B cell (primary cell): Measurements from ENCODE around the gene PPARG.

Experiments used
- EZH2 ChIP-seq: IDR thresholded peaks from 2 replicates; pipeline ENCODE4 v1.6.1; 2012; ENCODE audit warnings: borderline replicate concordance, low read depth, mild to moderate bottlenecking, moderate library complexity, low read length; ENCODE audit not compliant: insufficient read depth, poor library complexity, severe bottlenecking
- TF ChIP-seq, protein P1 (sequence below): fragments of 200-600 bp; IDR thresholded peaks from one replicate; pipeline ENCODE4 v1.8.0; 2022; ENCODE audit warnings: antibody characterized with exemption, mild to moderate bottlenecking

DNA sequence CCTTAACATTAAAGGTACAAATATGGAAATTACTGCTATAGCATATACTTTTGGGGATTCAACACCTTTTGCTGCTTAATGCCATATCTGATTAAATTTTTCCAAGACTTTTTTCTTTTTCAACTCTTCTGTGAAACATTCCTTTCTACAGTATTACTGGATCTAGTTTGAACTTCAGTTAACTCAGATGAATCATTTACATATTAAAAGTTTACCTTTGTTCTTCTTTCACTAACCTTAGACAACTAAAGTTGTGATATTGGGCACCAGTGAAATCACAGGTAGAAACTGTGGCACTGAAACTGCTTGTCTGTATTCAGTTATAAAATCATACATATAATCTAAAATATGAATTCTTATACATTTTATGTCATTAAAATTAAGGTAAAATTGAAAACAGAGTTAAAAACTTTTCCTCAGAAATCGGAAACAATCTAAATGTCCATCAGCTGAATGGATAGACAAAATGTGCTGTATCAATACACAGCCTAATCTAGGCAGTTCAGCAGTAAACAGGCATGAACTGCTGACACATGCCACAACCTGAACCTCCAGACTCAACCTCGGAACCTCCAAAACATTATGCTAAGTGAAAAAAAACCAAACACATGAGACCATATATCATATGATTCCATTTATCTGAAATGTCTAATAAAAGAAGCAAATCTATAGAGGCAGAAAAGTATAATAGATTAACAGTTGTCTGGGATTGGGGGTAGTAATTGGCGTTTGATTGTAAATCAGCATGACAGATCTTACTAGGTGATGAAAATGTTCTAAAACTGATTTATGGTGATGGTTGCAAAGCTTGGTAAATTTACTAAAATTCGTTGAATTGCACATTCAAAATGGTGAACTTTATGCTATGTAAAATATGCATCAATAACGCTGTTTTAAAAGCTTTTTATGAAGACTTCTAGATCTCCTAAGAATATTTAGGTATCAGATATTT, 50.0 kb downstream of the PPARG start:
- TF ChIP-seq, protein P1, sequence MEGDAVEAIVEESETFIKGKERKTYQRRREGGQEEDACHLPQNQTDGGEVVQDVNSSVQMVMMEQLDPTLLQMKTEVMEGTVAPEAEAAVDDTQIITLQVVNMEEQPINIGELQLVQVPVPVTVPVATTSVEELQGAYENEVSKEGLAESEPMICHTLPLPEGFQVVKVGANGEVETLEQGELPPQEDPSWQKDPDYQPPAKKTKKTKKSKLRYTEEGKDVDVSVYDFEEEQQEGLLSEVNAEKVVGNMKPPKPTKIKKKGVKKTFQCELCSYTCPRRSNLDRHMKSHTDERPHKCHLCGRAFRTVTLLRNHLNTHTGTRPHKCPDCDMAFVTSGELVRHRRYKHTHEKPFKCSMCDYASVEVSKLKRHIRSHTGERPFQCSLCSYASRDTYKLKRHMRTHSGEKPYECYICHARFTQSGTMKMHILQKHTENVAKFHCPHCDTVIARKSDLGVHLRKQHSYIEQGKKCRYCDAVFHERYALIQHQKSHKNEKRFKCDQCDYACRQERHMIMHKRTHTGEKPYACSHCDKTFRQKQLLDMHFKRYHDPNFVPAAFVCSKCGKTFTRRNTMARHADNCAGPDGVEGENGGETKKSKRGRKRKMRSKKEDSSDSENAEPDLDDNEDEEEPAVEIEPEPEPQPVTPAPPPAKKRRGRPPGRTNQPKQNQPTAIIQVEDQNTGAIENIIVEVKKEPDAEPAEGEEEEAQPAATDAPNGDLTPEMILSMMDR = no peak
- no peak for TF ChIP-seq EZH2
